Tibial artery (tissue), 4 donors: Measurements from ENCODE around the gene FAM89A.

Experiments used
- DNase-seq, 2 donors: peaks; one replicate each; pipeline ENCODE4 v3.0.0-alpha.2; 2019
- H3K27ac ChIP-seq, 2 donors: fragments of 200-600 bp; sonication (generic) in 1 of 2; 1 replicate in 1 of 2; 2 replicates in 1 of 2; pipeline ENCODE4 v1.5.1; 2018 to 2019; ENCODE audit warnings: mild to moderate bottlenecking in 1 of 2
- H3K27me3 ChIP-seq, 2 donors: fragments of 200-600 bp; sonication (generic) in 1 of 2; one replicate each; pipeline versions ENCODE4 v1.5.1 to v1.6.0; 2016 to 2019
- H3K36me3 ChIP-seq, 3 donors: fragments of 200-600 bp; sonication (generic) in 2 of 3; one replicate each; pipeline ENCODE4 v1.5.1; 2016 to 2019; ENCODE audit warnings: mild to moderate bottlenecking in 2 of 3
- H3K4me1 ChIP-seq, 4 donors: fragments of 200-600 bp; sonication (generic) in 2 of 4; 1 replicate in 3 of 4; 2 replicates in 1 of 4; pipeline ENCODE4 v1.5.1; 2016 to 2019
- H3K4me3 ChIP-seq, 2 donors: fragments of 200-600 bp; sonication (generic) in 1 of 2; 1 replicate in 1 of 2; 2 replicates in 1 of 2; pipeline ENCODE4 v1.5.1; 2018 to 2019; ENCODE audit warnings: mild to moderate bottlenecking in 2 of 2
- H3K9me3 ChIP-seq, 3 donors: fragments of 200-600 bp; sonication (generic) in 1 of 3; one replicate each; pipeline ENCODE4 v1.5.1; 2016 to 2019
- intact Hi-C: fragments of 100-400 bp; cut with DNase I; formaldehyde crosslinking; loops from one replicate; pipeline ENCODE4 v1.15.0; 2023; ENCODE audit warnings: low total_unique reads
- TF ChIP-seq, protein P1 (sequence below), 2 experiments: fragments of 200-600 bp in 1 of 2; fragments of 450-650 bp in 1 of 2; IDR thresholded peaks; one replicate each; pipeline ENCODE4 v1.5.1; 2017 to 2019; ENCODE audit warnings: antibody characterized with exemption in 2 of 2, mild to moderate bottlenecking in 1 of 2, moderate library complexity in 1 of 2

FAM89A gene

DNA sequence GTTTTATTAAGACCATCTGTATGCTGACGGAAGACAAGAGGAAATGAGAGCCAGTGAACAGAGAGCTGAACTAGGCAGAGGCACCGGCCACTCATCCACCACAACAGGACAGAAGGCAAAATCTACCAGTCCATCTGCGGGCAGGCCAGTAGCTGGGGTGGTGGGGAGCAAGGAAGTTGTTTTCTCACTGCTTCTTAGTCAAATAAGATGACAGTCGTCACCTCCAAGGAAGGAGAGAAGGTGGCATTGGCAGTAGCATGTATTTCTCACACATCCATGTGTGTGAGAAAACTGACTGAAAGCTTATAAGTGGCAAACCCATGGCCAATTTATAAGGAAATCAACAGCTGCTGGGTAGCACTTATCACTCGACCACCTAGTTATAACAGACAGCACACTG lies 69.6 kb downstream of the FAM89A start:
- intact Hi-C loops, result loop anchor here (10.0 kb wide), 1 partner anchor 106 kb away; the partner anchor contains the start of gene C1orf198
- H3K4me1 ChIP-seq, result no peaks in the 10 kb centered on the region

More for the DNA sequence above, 69.6 kb downstream of the FAM89A start:
- Histone ChIP-seq H3K9me3 (no peaks in the 10 kb centered on the region), H3K27ac (no peak overlapping the region), H3K27me3 (no peaks in the 10 kb centered on the region), H3K4me3 (no peak overlapping the region), H3K36me3 (peaks cover 0 to 6% (median 0%) of the 10 kb centered on the region in 3 donors)
- no peak for DNase-seq
- TF ChIP-seq, protein P1, sequence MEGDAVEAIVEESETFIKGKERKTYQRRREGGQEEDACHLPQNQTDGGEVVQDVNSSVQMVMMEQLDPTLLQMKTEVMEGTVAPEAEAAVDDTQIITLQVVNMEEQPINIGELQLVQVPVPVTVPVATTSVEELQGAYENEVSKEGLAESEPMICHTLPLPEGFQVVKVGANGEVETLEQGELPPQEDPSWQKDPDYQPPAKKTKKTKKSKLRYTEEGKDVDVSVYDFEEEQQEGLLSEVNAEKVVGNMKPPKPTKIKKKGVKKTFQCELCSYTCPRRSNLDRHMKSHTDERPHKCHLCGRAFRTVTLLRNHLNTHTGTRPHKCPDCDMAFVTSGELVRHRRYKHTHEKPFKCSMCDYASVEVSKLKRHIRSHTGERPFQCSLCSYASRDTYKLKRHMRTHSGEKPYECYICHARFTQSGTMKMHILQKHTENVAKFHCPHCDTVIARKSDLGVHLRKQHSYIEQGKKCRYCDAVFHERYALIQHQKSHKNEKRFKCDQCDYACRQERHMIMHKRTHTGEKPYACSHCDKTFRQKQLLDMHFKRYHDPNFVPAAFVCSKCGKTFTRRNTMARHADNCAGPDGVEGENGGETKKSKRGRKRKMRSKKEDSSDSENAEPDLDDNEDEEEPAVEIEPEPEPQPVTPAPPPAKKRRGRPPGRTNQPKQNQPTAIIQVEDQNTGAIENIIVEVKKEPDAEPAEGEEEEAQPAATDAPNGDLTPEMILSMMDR (IDR thresholded peaks at IDR 0.05), result no peak
